DMS 273 treated with DMSO at 0.1 percent for 48 hours (cell line): ENCODE measurements around the gene DEXI.

Experiments
- DNase-seq: peaks from one replicate; lab custom pipeline; 2025; lab: John Stamatoyannopoulos, UW

The DEXI gene

DNA sequence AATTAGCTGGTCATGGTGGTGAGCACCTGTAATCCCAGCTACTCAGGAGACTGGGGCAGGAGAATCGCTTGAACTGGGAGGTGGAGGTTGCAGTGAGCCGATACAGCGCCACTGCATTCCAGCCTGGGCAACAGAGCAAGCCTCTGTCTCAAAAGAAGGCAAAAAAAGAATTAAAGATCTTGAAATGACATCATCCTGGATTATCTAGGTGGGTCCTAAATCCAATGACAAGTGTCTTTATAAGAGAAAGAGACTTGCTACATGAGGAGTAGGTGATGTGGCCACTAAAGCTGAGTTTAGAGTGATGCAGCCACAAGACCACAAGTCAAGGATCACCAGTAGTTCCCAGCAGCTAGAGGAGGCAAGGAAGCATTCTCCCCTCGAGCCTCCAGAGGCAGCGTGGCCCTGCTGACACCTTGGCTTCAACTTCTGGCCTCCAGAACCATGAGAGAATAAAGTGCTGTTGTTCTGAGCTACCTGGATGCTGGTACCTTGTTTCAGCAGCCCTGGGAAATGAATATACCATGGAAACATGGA is 49.4 kb downstream of the DEXI start:
- DNase-seq: no peak

DNA sequence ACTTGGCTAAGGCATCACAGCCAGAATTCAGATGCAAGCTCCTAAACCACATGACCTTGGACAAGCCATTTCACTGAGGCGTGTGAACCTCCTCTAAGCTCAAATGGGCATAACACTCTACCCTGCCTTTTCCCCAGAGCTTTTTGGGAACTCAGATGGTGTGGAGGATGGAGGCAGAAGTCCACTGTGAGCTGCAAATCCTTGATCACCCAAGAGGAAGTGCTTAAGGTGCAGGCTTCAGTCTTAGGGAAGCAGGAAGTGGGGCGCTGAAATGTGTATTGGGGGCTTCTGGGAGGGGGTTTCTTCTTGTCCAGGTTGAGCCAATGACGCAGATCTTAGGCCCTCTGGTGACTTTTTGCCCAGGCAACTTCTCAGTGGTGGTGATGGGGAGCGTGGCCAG is 52.4 kb downstream of the DEXI start:
- DNase-seq: no peak

DNA sequence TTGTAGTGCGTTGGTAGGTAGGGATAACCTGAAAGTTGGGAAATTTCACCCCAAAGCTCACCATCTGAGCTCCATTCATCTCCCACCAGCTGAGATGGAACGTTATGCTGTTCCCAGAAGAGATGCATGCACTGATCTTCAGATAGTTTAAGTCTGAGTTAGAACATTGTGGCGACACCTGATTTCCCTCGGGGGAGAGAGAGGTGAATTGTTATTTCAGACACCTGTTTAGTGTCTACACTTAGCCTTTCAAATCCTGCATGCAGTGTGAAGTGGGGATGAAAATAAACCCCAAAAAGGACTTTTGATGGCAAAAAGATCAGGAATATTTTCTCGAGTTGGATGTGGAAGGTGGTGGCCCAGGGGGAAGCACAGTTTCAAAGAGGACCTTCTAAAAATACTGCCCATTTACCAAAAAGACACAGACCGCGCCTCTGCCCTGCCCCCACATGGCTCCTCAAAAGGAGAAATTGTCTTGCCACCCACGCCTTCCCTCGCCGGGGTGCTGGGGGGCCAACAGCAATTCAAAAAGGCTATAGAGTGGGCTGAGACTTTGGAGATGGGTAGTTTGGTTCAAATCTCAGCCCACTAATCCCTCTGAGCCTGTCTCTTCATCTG is 53.8 kb downstream of the DEXI start:
- DNase-seq: no peak

DNA sequence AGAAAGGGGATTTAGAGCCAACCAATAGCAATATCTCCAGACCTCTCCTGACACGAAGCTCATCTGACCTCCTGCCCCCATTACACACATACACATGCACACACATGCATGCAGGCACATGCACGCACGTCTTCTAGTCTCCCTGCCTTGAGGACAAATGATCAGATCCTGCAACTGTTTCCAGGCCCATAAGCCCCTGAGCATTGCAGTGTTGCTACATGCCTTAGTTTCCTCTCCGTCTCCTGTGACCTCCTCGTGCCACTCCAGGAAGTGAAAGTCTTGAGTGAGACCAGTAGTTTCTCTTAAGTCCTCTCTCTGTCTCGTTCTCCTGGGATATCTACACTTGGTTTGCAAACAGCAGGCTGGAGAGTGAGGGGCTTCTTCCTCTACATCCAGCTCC is 57.0 kb downstream of the DEXI start:
- no peak for DNase-seq

DNA sequence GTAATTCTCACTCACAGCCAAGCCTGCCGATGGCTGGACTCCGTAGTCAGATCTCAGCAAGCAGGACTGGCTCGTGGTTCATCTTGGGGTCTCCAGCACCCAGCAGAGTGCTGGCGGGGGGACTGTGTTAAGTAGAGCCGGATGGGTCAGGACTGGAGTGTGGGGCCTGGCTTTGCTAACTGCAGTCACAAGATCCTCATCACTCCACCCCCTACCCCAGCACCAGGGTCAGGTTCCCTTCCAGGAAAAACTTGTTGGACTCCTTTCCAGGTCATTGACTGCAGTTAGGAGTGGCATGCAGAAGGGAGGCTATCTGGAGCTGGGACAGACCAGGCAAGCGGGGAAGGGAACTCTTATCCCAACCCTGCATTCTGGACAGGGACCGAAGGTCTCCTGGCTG is 59.3 kb downstream of the DEXI start:
- DNase-seq: no peak

DNA sequence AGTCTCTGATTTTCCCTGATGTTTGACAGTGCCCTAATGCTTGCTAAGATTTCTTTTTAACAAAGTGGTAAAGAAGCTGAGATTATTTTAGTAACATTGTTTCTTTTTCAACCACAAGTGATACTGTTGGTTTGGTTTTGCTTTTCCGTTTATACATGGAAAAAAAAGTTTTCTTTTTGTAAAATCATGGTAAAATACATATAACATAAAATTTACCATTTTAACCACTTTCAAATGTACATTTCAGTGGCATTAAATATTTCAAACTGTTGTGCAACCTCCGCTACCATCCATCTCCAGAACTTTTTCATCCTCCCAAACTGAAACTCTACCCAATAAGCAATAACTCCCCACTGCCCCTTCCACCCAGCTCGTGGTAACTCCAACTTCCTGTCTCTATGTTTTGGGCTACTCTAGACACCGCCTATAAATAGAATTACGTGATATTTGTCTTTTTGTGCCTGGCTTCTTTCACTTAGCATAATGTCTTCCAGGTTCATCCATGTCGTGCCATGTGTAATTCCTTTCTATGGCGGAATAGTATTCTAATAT is 60.7 kb downstream of the DEXI start:
- DNase-seq: no peak

DNA sequence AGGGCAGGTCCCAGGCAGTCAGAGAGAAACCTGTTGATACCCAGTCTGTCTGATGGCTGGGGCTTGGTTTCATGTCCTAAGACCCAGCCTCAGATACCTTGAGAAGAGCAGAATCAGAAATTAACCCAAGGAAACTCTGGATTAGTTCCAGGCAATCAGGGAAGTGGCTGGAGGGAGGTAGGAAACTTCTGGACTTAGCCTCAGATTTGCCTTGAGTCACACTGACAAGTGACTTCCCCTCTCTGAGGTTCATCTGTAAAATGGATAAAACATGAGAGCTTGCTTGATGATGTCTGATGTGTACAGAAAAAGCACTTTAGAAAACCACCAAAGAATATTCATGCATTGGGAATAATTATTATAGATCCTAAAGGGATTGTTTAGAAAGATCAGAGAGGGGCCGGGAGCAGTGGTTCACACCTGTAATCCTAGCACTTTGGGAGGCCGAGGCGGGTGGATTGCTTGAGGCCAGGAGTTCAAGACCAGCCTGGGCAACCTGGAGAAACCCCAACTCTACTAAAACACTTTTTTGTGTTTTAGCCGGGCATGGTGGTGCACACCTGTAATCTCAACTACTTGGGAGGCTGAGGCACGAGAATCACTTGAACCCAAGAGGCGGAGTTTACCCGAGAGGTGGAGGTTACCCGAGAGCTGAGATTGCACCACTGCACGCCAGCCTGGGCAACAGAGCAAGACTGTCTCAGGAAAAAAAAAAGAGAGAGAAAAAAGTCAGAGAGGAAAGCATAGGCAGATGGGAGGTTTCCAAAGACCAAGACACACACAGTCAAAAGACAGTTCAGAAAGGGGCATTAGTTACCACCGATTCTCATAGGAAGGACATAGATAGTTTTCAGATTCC is 61.4 kb downstream of the DEXI start:
- DNase-seq: no peak

DNA sequence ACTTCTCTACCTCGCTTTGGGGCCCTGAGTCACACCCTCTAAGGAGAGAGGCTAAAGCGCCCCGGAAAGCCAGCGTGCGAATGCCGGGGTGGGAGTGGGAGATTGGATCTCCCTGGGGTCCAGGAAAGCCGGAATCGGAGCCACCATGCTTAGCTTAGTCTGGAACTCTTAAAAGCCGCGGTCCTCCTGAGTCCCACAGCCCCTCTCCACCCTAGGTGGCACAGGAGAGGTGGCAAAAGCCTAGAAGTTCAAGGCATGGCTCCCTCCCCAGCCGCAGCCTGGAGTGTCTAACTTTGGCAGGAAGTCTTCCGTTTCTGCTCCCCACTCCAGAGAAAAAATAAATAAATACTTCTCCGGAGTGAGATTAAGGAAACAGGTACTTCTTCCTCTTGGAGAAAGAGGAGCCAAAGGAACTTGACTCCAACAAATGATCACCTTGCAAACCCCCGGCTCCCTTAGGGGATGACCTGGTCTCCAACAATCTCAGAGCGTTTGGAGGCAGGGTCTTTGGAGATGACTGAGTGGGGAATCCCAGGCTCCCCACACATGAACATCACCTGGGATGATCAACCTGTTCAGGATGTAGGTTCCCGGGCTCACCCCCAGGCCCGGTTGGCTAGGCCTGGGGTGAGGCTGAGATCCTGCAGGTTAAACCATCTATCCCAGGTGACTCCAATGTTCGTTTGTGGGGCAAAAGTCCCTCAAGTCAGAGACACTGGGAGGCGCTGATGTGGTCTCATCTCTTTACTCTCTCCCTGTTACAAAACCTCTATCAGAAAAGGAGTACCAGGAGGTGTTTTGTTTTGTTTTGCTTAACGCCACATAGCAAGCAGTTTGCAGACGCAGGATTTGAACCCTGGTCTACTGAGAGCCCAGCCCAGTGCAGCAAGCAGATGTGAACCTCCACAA is 62.3 kb downstream of the DEXI start:
- no peak for DNase-seq
